Measurements from ENCODE around the gene ARSB. TPM values are rescaled to one million over a fixed set of nuclear protein-coding genes. Genes with fewer than 3 reads are reported as not detected.
"Not testable (repeated sequence)": the region's sequence is repeated elsewhere in the genome, so short reads cannot be mapped to it uniquely, and the experiment has no call there.

ARSB gene
- total RNA-seq, 1 experiment from 2014 or later: 5.2 TPM

DNA sequence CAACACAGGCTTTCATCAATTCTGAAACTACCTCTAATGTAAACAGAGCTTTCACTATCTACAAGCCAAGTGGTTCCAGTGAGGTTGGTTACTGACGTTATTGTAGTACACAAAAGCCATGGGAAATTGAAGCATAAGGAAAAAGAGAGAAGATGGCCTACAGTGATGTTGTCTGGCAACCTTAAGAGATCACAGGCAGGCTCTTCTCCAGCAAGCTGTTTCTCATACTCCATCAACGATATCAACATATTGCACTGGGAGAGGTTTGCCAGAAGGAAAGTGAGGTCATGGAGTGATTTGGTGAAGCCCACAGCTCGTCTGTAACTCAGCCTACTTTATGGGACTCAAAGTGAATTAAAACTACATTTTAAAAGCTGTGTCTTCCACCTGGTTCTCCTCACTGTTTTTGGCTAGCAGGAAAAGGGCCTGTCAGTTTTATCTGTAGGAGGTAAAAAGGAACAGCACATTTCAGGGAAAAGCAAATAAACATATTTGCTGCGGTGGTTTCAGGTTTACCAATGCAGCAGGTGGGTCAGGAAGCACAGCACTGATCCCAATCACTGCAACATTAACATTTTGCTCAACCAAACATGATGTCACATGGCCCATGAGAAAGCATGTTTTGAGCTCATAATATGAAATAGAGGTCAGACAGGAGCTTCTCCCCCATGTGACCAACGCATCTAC lies 72.9 kb downstream of the ARSB start:
- Mint-ChIP-seq H3K27me3 (ENCODE audit: insufficient read depth, unreplicated experiment) (no peaks in the 10 kb centered on the region), H3K36me3 (ENCODE audit: insufficient read depth, unreplicated experiment) (no peaks in the 10 kb centered on the region), H3K9me3 (ENCODE audit: unreplicated experiment) (no peaks in the 10 kb centered on the region), H3K4me3 (ENCODE audit: unreplicated experiment) (no peak overlapping the region), H3K4me1 (ENCODE audit: insufficient read depth, unreplicated experiment) (no peaks in the 10 kb centered on the region), H3K27ac (ENCODE audit: low read depth, unreplicated experiment) (no peak overlapping the region)
- ChIA-PET POLR2A (interaction anchor here (0.7 to 1.9 kb wide), 2 partner anchors 20 to 395 kb away, joined by 3 to 5 read pairs; no protein-coding TSS in a partner anchor), CTCF (interaction anchor here (0.6 to 1.4 kb wide), 3 partner anchors 13 to 636 kb away, joined by 3 to 4 read pairs (median 3); no protein-coding TSS in a partner anchor)
- DNase-seq (ENCODE audit: unreplicated experiment): no peak
- no peak for TF ChIP-seq CTCF (IDR thresholded peaks at IDR 0.05; ENCODE audit: unreplicated experiment)
- intact Hi-C loops (cut with micrococcal nuclease): no loop called here
- BruUV-seq (replicated peaks): no TSS peak

- CTCF ChIA-PET: interaction anchor here (0.7 kb wide), 1 partner anchor 318 kb away, joined by 3 read pairs; no protein-coding TSS in a partner anchor
- intact Hi-C loops (cut with micrococcal nuclease): not testable (repeated sequence)
These were observed 75.7 kb downstream of the ARSB start for GRCh38 chr5:78909224-78909983.

GRCh38 chr5:78908173-78909061 lies 76.7 kb downstream of the ARSB start:
- DNase-seq (ENCODE audit: unreplicated experiment): no peak
- Mint-ChIP-seq H3K27me3 (ENCODE audit: insufficient read depth, unreplicated experiment) (no peaks in the 10 kb centered on the region), H3K27ac (ENCODE audit: low read depth, unreplicated experiment) (no peak overlapping the region), H3K36me3 (ENCODE audit: insufficient read depth, unreplicated experiment) (no peaks in the 10 kb centered on the region), H3K4me1 (ENCODE audit: insufficient read depth, unreplicated experiment) (no peaks in the 10 kb centered on the region), H3K9me3 (ENCODE audit: unreplicated experiment) (no peaks in the 10 kb centered on the region), H3K4me3 (ENCODE audit: unreplicated experiment) (no peak overlapping the region)
- no TSS peak for BruUV-seq (replicated peaks)
- no peak for TF ChIP-seq CTCF (IDR thresholded peaks at IDR 0.05; ENCODE audit: unreplicated experiment)
- ChIA-PET CTCF (interaction anchor here (0.7 kb wide), 1 partner anchor 318 kb away, joined by 3 read pairs; no protein-coding TSS in a partner anchor), POLR2A (interaction anchor here (0.7 kb wide), 1 partner anchor 11 kb away, joined by 3 read pairs; no protein-coding TSS in a partner anchor)
- intact Hi-C loops (cut with micrococcal nuclease): no loop called here

More at GRCh38 chr5:78909224-78909983, 75.7 kb downstream of the ARSB start:
- H3K4me1 Mint-ChIP-seq (ENCODE audit: insufficient read depth, unreplicated experiment); H3K27ac Mint-ChIP-seq (ENCODE audit: low read depth, unreplicated experiment); H3K9me3 Mint-ChIP-seq (ENCODE audit: unreplicated experiment); POLR2A ChIA-PET; H3K27me3 Mint-ChIP-seq (ENCODE audit: insufficient read depth, unreplicated experiment); DNase-seq (ENCODE audit: unreplicated experiment); H3K36me3 Mint-ChIP-seq (ENCODE audit: insufficient read depth, unreplicated experiment); H3K4me3 Mint-ChIP-seq (ENCODE audit: unreplicated experiment); BruUV-seq (replicated peaks): not testable (repeated sequence)

DNA sequence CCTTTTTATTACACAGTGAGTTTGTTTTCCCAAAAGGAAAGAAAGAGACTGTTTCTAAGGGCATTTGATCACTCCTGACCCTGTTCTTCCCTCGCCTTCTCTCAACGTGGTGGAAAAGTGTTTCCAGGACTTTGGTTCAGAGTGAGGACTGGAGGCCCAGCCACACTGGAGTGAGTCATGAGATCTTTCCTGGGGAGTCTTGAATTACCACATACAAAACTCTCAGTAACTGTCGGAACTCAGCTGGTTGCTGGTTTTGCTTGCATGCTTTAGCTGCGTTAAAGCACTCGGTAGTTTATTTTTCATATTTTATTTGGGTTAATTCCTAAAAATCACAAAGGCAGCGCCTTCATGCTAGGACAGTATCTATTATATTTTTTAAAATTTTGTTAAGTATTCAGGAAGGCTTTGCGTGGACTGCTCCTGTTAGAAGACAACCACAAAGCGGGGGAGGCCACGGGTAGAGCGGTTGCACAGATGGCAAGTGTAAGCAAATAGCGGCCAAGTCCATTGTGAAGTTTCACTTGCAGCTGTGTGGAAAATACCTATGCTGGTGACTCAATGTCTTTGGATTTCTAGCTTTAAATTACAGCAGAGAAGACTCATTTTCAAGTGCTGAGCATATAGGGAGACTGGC lies 77.7 kb downstream of the ARSB start:
- no peaks in the 10 kb centered on the region for H3K4me1 Mint-ChIP-seq (ENCODE audit: insufficient read depth, unreplicated experiment)
- no peak overlapping the region for H3K4me3 Mint-ChIP-seq (ENCODE audit: unreplicated experiment)
- DNase-seq (ENCODE audit: unreplicated experiment): no peak
- H3K36me3 Mint-ChIP-seq (ENCODE audit: insufficient read depth, unreplicated experiment): no peaks in the 10 kb centered on the region
- no peak for TF ChIP-seq CTCF (IDR thresholded peaks at IDR 0.05; ENCODE audit: unreplicated experiment)
- no peaks in the 10 kb centered on the region for H3K27me3 Mint-ChIP-seq (ENCODE audit: insufficient read depth, unreplicated experiment)
- no TSS peak for BruUV-seq (replicated peaks)
- intact Hi-C loops (cut with micrococcal nuclease): no loop called here
- H3K9me3 Mint-ChIP-seq (ENCODE audit: unreplicated experiment): no peaks in the 10 kb centered on the region
- no peak overlapping the region for H3K27ac Mint-ChIP-seq (ENCODE audit: low read depth, unreplicated experiment)
- ChIA-PET CTCF (no interaction called here), POLR2A (no interaction called here)
